SU-DHL-6 (cell line): ENCODE data around the gene ARL8B.
A peak's percentile ranks its signal among the peaks of the same experiment; 100 is the strongest.

Source experiments
- H2AFZ ChIP-seq: fragments of 200-600 bp; sonication (generic); 2 replicates; pipeline ENCODE4 v1.6.1; 2014; ENCODE audit warnings: low read depth, mild to moderate bottlenecking, moderate library complexity, mixed read lengths, antibody characterized with exemption, low read length; ENCODE audit not compliant: severe bottlenecking
- H3F3A ChIP-seq: fragments of 200-600 bp; shearing (Covaris generic); 2 replicates; pipeline ENCODE4 v1.6.0; 2016; ENCODE audit warnings: antibody characterized with exemption, mild to moderate bottlenecking; ENCODE audit not compliant: insufficient read depth
- H3K27ac ChIP-seq: fragments of 200-600 bp; sonication (generic); 2 replicates; pipeline ENCODE4 v1.5.1; 2016; ENCODE audit warnings: low read depth, mild to moderate bottlenecking, low read length, moderate library complexity, mixed read lengths
- H3K27me3 ChIP-seq: fragments of 200-600 bp; sonication (generic), shearing (Covaris generic); 2 replicates; pipeline ENCODE4 v1.6.0; 2014; ENCODE audit warnings: mild to moderate bottlenecking, low read length
- H3K36me3 ChIP-seq: fragments of 200-600 bp; sonication (generic); 2 replicates; pipeline ENCODE4 v1.6.1; 2014; ENCODE audit warnings: mild to moderate bottlenecking, low read length, mixed read lengths
- H3K4me2 ChIP-seq: fragments of 300-600, 200-600 bp; shearing (Covaris generic), sonication (generic); 2 replicates; pipeline ENCODE4 v1.6.0; 2014; ENCODE audit warnings: low read length, low read depth, mild to moderate bottlenecking; ENCODE audit not compliant: poor library complexity, severe bottlenecking
- H3K4me3 ChIP-seq: fragments of 200-600 bp; sonication (generic); 2 replicates; pipeline ENCODE4 v1.5.1; 2014; ENCODE audit warnings: antibody characterized with exemption, low read length, mild to moderate bottlenecking, mixed read lengths; ENCODE audit not compliant: insufficient read depth, poor library complexity, severe bottlenecking
- H3K79me2 ChIP-seq: fragments of 200-600 bp; sonication (generic); 2 replicates; pipeline ENCODE4 v1.6.1; 2014; ENCODE audit warnings: mild to moderate bottlenecking, low read length, moderate library complexity; ENCODE audit not compliant: insufficient read depth
- H3K9ac ChIP-seq: fragments of 200-600 bp; sonication (generic); 2 replicates; pipeline ENCODE4 v1.7.0; 2014; ENCODE audit warnings: mild to moderate bottlenecking, low read length
- H3K9me2 ChIP-seq: fragments of 200-600 bp; sonication (generic); replicated peaks from 2 replicates; pipeline ENCODE4 v1.6.1; 2014; ENCODE audit warnings: low read length; ENCODE audit not compliant: insufficient read depth
- H3K9me3 ChIP-seq: fragments of 200-600 bp; sonication (generic); 2 replicates; pipeline ENCODE4 v1.6.1; 2014; ENCODE audit warnings: low read length, mixed read lengths; ENCODE audit not compliant: insufficient read depth
- H4K20me1 ChIP-seq: fragments of 200-600 bp; sonication (generic); 2 replicates; pipeline ENCODE4 v1.6.1; 2014; ENCODE audit warnings: low read depth, mild to moderate bottlenecking, antibody characterized with exemption, low read length, moderate library complexity, mixed read lengths
- CTCF ChIP-seq: fragments of 200-600 bp; sonication (generic); IDR thresholded peaks from one replicate; pipeline ENCODE4 v1.5.1; 2017; ENCODE audit warnings: antibody characterized with exemption, mild to moderate bottlenecking, low read length, moderate library complexity; ENCODE audit not compliant: insufficient read depth, poor library complexity, severe bottlenecking
- EZH2phosphoT487 ChIP-seq: fragments of 200-600 bp; sonication (generic), shearing (Covaris generic); conservative IDR thresholded peaks from 2 replicates; pipeline ENCODE4 v1.6.1; 2018; ENCODE audit warnings: mild to moderate bottlenecking, antibody characterized with exemption, low read length, moderate library complexity, mixed read lengths

ARL8B gene

GRCh38 chr3:5197470-5198312 lies 75.6 kb downstream of the ARL8B start:
- Histone ChIP-seq H4K20me1 (peaks cover 3% of the 10 kb centered on the region), H3K4me3 (no peak overlapping the region), H3F3A (peaks cover 58% of the 10 kb centered on the region), H3K9me2 (no peaks in the 10 kb centered on the region), H3K79me2 (peaks cover 98% of the 10 kb centered on the region), H3K9ac (peak overlapping the region; percentile 35), H2AFZ (no peak overlapping the region), H3K27ac (peak overlapping the region; percentile 95), H3K27me3 (no peaks in the 10 kb centered on the region), H3K9me3 (no peaks in the 10 kb centered on the region), H3K4me2 (peak overlapping the region; percentile 62), H3K36me3 (peaks cover 55% of the 10 kb centered on the region)
- TF ChIP-seq EZH2phosphoT487 (no peak), CTCF (no peak)

GRCh38 chr3:5198313-5198677 lies 76.2 kb downstream of the ARL8B start:
- H3K36me3 ChIP-seq: peaks cover 61% of the 10 kb centered on the region
- peak overlapping the region; percentile 35; the same call in 1 of the 2 replicates for H3K9ac ChIP-seq
- H3F3A ChIP-seq: peaks cover 57% of the 10 kb centered on the region
- no peak for TF ChIP-seq EZH2phosphoT487
- no peak for TF ChIP-seq CTCF
- H3K27me3 ChIP-seq: no peaks in the 10 kb centered on the region
- peak overlapping the region; percentile 95 for H3K27ac ChIP-seq
- H3K9me3 ChIP-seq: no peaks in the 10 kb centered on the region
- no peaks in the 10 kb centered on the region for H3K9me2 ChIP-seq
- peak overlapping the region; percentile 62 for H3K4me2 ChIP-seq
- no peak overlapping the region for H3K4me3 ChIP-seq
- no peak overlapping the region for H2AFZ ChIP-seq
- peaks cover 98% of the 10 kb centered on the region for H3K79me2 ChIP-seq
- no peaks in the 10 kb centered on the region for H4K20me1 ChIP-seq

GRCh38 chr3:5198986-5199731 lies 77.1 kb downstream of the ARL8B start:
- Histone ChIP-seq H4K20me1 (no peaks in the 10 kb centered on the region), H3K9ac (peak overlapping the region; percentile 35; the same call in 1 of the 2 replicates), H3K4me2 (peak overlapping the region; percentile 62), H3F3A (peaks cover 59% of the 10 kb centered on the region), H3K36me3 (peaks cover 64% of the 10 kb centered on the region), H3K27me3 (no peaks in the 10 kb centered on the region), H3K9me2 (no peaks in the 10 kb centered on the region), H3K4me3 (no peak overlapping the region), H3K9me3 (no peaks in the 10 kb centered on the region), H3K27ac (peak overlapping the region; percentile 95), H2AFZ (no peak overlapping the region), H3K79me2 (peaks cover 92% of the 10 kb centered on the region)
- TF ChIP-seq CTCF (no peak), EZH2phosphoT487 (no peak)
